HG02610 (cell line): ENCODE data around the gene KLHL40.

Experiments
- ATAC-seq: cut with Tn5 transposase; IDR thresholded peaks from one replicate; pipeline ENCODE4 v1.9.1; 2021; ENCODE audit warnings: mild to moderate bottlenecking, moderate library complexity; ENCODE audit not compliant: unreplicated experiment

The KLHL40 gene

DNA sequence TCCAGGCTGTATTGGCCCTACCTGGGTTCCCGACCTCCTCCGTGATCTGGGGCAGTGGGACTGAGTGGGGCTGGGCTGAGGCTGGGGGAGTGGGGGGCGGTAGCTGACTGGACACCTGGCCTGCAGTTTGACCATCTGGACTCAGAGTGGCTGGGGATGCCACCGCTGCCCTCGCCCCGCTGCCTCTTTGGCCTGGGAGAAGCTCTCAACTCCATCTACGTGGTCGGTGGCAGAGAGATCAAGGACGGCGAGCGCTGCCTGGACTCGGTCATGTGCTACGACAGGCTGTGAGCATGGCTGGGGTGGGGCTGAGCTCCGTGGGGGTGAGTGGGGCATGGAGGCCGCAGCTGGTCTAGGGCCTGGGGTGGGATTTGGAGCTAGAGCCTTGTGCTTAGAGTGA lies 2.7 kb downstream of the KLHL40 start:
- no peak for ATAC-seq

DNA sequence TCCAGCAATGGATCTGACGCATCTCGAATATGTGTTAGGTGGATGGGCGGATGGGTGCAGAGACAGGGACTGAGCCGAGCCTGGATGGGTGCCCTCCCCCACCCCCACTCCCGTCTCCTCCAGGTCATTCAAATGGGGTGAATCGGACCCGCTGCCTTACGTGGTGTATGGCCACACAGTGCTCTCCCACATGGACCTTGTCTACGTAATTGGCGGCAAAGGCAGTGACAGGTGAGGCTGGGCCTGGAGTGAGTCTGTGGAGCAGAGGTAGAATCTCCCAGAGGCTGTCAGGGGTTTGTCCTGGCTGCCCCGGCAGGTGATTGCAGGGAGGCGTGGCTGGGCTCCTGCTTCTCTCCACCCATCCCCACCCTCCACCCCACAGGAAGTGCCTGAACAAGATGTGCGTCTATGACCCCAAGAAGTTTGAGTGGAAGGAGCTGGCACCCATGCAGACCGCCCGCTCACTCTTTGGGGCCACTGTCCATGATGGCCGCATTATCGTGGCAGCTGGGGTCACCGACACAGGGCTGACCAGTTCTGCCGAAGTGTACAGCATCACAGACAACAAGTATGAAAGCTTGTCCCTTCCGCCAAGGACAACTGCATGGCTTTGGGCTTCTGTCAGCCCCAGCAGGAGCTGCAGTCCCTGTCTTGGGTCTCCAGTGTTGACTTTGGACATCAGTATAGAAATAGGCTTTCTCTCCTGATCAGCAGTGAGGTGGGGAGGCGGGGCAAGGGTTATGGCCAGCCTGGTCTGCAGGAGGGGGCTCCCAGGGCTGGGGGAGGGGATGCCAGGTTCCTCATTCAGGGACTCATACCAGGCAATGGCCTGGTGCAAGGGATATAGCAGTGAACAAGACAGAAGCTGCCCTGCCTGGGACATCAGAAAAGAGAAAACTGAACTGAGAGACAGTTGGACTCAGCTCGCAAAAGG lies 3.4 kb downstream of the KLHL40 start:
- no peak for ATAC-seq

DNA sequence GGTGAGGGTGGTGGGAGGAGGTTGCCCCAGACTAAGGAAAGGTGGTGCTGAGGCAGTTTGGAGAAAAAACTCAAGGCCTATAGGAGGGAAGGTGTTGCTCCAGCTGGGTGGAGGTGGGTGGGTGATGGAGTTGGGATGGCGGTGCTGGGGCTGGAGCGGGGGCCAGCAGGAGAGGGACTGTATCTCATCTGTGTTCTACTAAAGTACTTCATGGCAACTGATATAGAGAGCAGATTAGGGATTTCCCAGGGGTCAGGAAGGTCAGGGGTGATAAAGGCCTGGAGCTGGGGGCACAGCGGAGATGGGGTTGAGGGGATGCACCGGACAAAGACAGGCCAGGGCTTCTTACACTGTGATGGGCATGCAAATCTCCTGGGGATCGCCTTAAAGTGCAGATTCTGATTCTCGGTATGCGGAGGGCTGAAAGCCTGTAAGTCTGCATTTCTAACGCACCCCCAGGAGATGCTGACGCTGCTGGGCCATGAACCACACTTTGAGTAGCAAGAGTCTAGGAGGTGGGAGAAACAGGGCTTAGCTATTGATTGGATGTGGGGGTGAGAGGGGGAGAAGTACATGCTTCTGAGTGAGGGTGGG lies 4.2 kb downstream of the KLHL40 start:
- no peak for ATAC-seq

DNA sequence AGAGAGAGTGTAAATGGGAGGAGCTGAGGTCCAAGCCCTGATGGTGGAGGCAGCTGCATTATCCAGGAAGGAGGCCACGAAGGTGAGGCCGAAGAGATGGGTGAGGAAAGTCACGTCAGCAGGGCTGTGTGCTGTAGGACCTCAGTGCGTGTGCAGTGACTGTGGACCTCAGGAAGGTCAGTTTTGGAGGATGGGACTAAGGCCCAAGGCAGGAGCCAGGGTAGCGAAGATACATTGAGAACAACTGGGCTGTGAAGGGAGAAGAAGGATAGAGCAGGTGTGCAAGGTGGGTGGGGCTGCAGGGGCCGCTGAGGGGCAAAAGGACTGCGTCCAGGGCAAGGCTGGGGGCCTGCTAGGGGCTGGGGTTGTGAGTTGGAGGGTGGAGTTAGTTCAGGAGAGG lies 4.9 kb downstream of the KLHL40 start:
- no peak for ATAC-seq

DNA sequence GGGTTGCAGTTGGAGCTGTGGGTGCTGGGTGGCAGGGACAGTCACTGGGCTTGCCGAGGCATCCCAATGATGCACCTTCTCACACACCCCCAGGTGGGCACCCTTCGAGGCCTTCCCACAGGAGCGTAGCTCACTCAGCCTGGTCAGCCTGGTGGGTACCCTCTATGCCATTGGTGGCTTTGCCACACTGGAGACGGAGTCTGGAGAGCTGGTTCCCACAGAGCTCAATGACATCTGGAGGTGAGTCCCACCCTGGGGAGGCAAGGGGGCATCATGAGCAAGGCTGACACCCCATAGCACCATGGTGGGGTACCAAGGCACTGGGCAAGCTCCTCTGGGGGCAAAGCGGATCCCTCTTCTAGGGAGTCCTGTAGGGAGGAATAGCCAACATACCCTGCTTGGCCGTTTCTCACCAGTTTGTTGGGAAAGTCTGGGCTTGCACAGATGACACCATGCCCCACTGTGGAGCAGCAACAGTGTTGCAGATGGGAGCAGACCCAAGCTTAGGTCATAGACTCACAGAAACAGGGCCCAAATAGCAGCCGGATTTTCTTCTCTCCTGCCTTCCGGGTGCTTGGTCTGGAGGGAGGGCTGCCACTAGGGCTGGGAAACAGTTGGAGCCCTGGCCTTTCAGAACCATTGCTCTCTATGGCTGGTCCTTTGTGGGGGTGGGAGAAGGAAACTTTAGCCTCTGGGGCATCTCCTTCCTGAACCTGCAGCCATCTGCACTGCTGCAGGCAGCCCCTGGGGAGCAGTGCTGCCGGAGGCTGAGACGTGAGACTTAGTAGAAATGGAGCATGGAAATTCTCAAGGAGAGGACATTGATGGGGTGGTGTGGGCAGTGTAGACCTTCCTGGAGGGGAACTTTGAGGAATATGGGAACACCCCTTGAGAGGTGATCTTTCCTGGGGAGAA lies 5.7 kb downstream of the KLHL40 start:
- no peak for ATAC-seq

DNA sequence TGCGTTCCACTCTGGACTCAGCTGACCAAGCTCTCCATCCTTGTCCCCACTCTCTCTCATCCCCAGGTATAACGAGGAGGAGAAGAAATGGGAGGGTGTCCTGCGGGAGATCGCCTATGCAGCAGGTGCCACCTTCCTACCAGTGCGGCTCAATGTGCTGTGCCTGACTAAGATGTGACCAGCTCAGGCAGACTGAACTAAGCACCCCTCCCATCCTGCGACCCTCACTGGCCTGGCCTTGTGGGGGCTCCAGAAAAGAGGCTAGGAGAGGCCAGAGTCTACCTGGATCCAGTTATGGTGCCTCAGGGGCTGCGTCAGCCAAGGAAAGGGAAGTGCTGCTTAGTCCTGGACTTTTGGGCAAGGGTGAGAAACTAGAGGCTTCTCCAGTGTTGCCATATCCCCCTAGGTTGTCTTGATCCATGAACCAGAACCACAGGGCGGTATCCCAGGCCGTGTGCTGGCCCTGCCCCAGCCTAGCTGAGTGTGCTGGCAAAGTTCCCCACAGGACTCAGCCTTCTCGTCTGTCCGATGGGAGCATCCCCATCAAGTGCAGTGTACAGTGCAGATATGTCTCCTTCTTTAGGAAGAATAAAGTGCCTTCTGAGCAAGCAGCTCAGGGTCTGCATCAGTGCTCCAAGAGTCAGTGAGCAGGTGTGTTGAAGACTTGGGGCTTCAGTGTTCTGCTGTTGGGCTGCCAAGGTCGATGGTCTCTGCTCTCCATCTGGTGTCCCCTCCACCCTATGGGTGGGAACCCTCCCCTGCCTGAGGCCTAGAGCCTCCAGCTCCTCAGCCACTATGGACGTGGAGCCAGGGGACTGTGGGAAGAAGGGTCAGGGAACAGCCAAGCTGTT lies 6.7 kb downstream of the KLHL40 start:
- no peak for ATAC-seq

DNA sequence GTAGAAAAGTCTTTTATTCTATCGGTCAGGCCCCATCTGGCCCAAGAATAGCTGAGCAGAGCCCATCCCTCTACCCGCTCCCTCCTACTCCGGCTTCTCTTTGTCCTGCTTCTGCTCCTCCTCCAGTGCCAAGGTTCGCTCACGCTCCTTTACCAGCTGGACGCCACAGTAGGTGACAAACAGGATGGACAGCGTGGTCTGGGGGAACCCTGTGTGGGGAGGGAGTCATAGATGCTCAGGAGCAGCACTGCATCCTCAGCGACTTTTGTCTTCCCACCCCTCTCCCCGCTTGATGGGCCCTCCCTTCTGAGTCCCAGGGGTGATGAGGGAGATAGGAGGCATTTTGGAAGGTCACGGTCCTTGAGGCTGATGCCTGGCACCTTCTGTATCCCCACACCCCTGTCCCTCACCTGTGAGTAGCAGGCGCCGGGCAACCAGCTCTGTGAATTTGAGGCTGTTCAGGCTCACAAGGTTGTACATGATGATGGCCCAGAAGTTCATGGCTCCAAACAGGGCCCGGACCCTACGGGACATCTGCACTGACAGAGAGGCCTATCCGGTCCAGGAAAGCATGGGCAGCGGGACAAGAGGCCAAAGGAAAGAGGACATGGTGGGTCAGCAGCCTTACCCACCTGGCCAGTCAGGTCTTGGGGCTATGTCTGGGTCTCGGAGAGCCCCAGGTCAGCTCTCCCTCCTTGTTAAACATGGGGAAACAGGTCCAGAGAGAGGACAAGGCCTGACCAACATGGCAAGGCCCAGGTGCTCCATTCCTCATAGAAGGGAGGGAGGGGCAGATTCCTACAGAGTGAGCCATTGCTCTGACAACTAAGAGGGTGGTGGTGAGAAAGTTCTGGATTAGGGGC lies 7.6 kb downstream of the KLHL40 start:
- no peak for ATAC-seq

DNA sequence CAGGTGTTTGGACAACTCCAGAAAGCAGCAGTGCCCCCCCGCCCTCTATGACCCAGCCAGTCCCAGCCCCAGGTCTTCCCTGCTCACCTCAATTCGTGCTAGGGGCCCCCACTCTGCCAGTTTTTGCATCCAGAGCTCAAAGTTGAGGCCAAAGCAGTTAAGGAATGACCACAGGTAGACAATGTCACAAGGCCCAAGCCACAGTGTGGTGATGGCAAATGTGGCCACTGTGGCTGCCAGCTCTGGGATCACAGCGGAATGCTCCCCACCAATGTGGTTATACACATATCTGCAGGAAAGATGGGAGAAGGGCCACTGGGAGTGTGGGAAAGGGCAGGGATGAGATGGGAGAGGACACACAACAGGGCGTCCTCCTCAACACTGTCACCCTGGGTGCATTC lies 8.2 kb downstream of the KLHL40 start:
- no peak for ATAC-seq

DNA sequence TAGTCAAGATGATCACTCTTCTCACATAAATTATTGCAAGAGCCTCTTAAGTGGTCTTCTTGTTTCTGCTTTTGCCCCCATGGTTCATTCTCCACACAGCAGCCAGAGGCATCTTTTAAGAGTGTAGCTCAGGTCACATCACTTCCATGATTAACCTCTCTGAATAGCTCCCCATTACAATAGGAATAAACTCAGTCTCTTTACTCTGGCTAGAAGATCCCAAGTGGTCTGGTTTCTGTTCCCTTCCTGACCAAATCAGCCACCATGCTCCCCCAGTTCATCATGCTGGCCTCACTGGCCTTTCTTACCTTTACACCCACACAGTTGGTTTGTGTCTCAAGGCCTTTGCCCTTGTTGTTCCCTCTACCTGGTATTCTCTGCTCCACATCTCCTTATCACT lies 9.0 kb downstream of the KLHL40 start:
- no peak for ATAC-seq

DNA sequence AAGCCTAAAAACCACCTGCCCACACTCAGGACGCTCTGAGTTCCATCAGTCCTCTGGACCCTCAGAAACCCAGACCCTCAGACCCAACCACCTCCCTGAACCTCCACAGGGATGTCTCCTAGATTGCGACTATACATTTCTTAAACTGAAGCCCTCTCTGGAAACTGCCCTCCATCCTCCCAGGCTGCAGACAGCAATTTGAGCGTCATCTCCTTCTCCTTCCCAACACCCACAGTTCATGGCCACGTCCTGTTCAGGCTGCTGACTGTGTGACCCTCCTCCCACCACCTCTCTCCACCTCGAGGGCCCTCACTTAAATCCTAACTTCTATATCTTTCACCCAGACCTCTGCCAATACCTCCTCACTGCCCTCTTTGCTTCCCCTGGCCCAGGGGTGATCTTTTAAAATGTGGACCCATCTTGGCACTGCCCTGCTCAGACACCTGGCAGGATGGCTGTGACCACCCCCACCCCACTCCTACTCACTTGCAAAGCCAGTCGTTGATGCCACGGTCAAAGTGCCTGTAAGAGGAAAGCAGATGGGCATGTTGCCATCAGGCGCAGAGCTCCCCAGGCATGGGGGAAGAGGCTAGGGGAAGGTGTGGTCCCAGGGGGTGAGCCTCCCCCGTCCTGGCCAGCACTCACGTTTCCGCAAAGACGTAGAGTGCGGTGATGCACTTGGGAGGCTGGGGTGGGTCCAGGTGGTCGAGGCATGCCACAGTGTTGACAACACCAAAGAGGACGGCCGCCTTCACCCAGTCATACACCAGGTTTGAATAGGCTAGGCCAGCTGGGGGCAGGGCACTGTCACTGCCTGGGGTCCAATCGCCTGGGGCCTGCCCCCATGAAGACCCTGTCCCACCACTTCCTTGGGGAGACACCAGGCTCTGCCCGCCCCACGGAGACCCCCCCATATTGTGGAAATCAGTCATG lies 11.3 kb downstream of the KLHL40 start:
- ATAC-seq = no peak

DNA sequence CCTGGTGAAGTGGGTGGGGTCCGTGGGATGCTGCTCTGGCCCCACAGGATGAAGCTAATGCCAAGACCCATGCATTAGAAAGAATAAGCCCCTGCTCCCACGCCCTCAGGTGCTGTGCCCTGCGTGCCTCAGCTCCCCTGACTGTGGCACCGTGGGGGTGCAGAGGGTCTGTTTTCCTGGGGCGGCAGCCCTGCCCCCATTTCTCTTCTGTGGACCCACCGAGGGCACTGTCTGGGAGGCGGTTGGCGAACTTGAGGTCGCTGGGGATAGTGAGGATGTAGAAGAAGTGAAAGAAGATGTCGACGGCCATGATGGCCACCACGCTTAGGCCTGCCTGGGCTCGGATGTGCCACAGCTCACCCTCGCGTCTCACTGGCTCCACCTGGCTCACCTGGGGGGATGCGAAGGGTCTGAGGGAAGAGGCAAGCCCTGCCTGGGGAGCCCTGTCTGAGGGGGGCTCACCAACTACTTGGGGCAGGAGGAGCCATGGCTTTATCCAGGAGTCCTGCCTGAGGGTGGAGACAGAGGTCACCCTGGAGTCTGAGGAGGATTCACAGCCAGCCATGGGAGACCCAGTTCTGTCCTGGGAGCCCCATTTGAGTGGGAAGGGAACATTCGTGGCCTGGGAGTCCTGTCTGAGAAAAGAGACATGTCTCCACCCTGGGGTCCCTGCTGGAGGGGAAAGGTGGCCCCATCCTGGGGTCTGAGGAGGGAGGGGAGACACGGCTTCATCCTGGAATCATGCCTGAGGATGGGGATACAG lies 12.1 kb downstream of the KLHL40 start:
- no peak for ATAC-seq

DNA sequence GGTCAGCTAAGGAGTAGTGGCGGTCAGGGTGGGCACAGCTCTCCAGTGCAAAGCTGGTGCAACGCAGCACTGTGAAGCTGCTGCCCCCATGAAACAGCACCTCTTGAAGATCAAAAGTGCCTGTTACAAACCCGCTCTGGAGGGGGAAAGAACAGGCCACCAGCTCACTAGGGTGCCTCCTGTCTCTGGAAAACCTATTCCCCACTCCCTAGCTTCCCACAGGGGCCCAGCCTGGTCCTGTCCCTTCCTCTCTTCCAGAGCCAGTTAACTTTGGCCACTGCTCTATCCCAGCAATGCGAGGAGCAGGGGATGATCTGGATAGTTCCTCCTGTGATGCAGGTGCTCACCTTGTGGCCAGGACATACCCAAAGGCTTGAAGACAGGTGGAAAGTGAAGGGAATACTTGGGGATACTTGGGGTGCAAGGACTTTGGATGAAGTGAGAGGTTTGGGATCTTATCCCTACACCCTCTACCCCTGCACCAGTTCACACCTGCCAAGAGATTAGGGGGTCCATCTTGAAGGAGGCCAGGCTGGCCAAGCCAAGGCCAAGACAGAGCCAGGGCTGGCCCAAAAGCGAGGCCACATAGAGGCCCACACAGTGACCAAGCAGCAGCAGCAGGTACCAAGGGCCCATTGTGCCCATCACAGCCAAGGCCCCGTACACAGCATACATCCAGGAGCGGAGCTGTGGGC lies 13.0 kb downstream of the KLHL40 start:
- ATAC-seq = no peak

DNA sequence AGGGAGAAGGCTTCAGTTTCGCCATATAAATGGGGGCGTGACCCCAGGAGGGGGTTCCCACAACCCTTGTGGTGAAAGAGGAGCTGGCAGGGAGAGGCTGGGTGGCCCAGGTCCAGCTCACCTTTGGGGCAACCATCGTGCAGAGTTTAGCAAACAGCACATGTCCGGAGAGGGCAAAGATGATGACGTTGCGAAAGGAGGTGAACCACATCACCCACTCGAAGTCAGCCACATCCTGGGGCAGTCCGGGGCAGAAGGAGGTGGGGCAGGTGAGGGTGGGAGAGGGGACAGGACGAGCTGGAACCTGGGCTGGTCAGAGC lies 13.5 kb downstream of the KLHL40 start:
- ATAC-seq = no peak

DNA sequence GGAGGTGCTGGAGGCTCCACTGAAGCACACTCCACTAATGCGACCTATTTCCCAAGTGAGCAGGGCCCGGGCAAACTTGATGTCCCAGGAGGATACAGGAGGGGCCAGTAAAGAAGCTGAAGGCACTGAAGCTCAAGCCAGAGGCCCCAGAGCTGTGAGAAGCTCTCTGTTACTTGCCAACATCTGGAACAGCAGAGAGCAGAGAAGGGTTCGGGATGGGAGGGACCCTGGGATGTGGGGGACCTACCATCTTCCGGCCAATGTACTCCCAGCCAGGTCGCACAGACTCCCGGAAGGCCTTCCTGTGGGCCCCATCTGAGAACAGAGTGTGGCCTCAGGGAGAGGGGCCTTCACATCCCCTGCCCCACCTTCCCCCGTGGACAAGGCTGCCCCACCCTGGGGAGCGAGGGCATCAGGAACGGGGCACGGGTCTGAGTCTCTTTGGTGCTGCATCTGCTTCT lies 14.2 kb downstream of the KLHL40 start:
- no peak for ATAC-seq

DNA sequence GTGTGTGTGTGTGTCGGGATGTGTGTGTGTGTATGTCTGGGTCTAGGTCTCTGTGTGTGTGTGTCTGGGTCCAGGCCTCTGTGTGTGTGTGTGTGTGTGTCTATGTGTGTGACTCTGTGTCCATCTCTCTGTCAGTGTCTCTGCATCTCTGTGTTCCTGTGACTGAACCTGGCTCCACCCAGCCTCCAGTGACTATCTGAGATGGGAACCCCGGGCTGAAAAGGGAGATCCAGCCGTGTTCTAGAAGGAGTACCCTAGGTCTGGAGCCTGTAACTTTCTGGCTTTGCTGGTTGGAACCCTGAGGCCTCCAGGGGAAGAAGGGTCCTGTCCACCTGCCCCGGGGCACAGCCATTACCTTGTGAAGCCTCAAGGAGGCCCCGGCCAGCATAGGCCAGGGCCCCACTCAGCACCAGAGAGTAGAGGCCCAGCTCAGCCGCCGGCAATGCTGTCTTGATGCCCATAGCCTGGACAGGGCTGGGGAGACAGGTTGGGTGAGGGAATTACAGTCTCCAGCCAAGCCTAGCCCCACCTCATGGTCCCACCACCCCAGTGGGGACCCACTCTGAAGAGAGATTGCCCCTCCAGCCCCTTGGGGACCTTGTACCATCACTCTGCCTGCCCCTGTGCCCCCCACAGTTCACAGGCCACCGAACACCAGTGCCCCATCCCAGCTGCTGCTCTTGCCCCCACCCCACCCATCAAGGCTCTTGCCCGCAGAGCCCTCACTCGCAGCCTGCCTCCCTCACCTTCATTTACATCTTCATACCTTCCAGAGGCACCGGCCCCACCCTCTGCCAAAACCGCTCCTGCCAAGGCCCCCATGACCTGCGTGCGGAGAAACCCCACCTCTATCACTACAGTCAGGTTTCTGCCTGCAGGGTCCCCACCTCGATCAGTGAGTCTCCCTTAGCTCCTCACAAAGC lies 15.3 kb downstream of the KLHL40 start:
- ATAC-seq = no peak

DNA sequence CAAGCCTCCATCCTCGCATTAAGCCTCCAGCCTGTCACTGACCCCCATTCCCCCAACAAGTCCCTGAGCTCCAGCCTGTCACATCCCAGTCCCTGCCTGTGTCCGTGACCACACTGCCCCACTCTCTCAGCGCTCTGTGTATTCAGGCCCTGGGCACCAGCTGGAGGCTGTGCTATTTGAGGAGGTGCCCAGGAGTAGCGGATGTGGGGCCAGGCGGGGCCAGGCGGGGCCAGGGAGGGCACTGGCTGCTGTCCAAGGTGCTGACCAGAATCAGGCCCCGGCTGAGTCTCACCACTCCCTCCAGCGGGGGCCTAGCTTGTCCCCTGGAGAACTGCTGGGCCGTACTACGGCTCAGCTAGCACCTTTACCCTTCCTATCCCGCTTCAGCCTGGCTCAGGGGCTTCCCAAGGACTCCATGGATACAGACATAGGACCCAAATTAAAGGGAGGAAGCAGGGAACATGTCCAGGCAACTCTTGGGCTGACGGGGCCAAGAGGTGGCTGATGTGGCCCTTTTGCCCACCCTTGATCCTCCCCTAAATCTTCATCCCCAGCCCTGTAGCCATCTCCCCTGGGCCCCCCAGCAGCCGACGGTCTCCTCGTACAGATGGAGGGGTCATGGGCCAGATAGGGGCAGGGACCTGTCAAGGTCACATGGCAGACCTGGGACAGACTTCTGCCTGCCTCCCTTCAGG lies 16.2 kb downstream of the KLHL40 start:
- no peak for ATAC-seq
